Liver (tissue), 9 donors: ENCODE data around the gene TBCCD1. TPM values are rescaled to one million over a fixed set of nuclear protein-coding genes. Genes with fewer than 3 reads are reported as not detected.

ENCODE experiments used
- DNase-seq: peaks from one replicate; pipeline ENCODE4 v3.0.0-alpha.2; 2017; ENCODE audit warnings: low spot score
- H3K27ac ChIP-seq, 2 donors: one replicate each; pipeline ENCODE4 v1.7.0; 2013; ENCODE audit warnings: inconsistent platforms in 2 of 2, low read length in 2 of 2, control low read depth in 1 of 2, low read depth in 1 of 2, mild to moderate bottlenecking in 1 of 2
- H3K27me3 ChIP-seq, 4 donors: one replicate each; pipeline versions ENCODE4 v1.6.1 to v1.7.0; 2013; ENCODE audit warnings: low read length in 3 of 4, inconsistent platforms in 1 of 4, mild to moderate bottlenecking in 1 of 4, moderate library complexity in 1 of 4; ENCODE audit not compliant: control insufficient read depth in 4 of 4, insufficient read depth in 4 of 4
- H3K36me3 ChIP-seq, 4 donors: one replicate each; pipeline versions ENCODE4 v1.6.1 to v1.7.0; 2013; ENCODE audit warnings: low read length in 3 of 4, mild to moderate bottlenecking in 3 of 4, low read depth in 1 of 4, moderate library complexity in 1 of 4; ENCODE audit not compliant: control insufficient read depth in 4 of 4, insufficient read depth in 3 of 4
- H3K4me1 ChIP-seq, 4 donors: one replicate each; pipeline versions ENCODE4 v1.6.1 to v1.7.0; 2013; ENCODE audit warnings: low read length in 3 of 4, mild to moderate bottlenecking in 3 of 4, moderate library complexity in 1 of 4; ENCODE audit not compliant: control insufficient read depth in 4 of 4, insufficient read depth in 4 of 4
- H3K4me3 ChIP-seq, 3 donors: one replicate each; pipeline versions ENCODE4 v1.6.1 to v1.7.0; 2013; ENCODE audit warnings: low read length in 3 of 3, control low read depth in 1 of 3, low read depth in 1 of 3, mild to moderate bottlenecking in 1 of 3
- H3K9ac ChIP-seq, 2 donors: one replicate each; pipeline ENCODE4 v1.7.0; 2013; ENCODE audit warnings: low read length in 2 of 2, mild to moderate bottlenecking in 2 of 2, moderate library complexity in 2 of 2, control low read depth in 1 of 2, low read depth in 1 of 2
- H3K9me3 ChIP-seq, 4 donors: one replicate each; pipeline versions ENCODE4 v1.6.1 to v1.7.0; 2013; ENCODE audit warnings: low read length in 3 of 4; ENCODE audit not compliant: control insufficient read depth in 4 of 4
- EGR1 ChIP-seq, 2 donors: IDR thresholded peaks; 2 replicates each; pipeline ENCODE4 v1.6.1; 2016 to 2018; ENCODE audit warnings: antibody characterized with exemption in 2 of 2, low read depth in 2 of 2
- FOXA1 ChIP-seq: IDR thresholded peaks from 2 replicates; pipeline ENCODE4 v1.6.1; 2016; ENCODE audit warnings: antibody characterized with exemption
- FOXA2 ChIP-seq: IDR thresholded peaks from 2 replicates; pipeline ENCODE4 v1.6.1; 2016; ENCODE audit warnings: antibody characterized with exemption
- GABPA ChIP-seq, 2 donors: IDR thresholded peaks in 1 of 2; conservative IDR thresholded peaks in 1 of 2; 2 replicates each; pipeline ENCODE4 v1.6.1; 2016; ENCODE audit warnings: antibody characterized with exemption in 2 of 2, mild to moderate bottlenecking in 1 of 2, moderate library complexity in 1 of 2
- HNF4A ChIP-seq, 2 donors: conservative IDR thresholded peaks; 2 replicates each; pipeline ENCODE4 v1.6.1; 2016; ENCODE audit warnings: antibody characterized with exemption in 2 of 2, mild to moderate bottlenecking in 2 of 2
- HNF4G ChIP-seq: IDR thresholded peaks from 2 replicates; pipeline ENCODE4 v1.6.1; 2016; ENCODE audit warnings: antibody characterized with exemption
- JUND ChIP-seq, 2 donors: IDR thresholded peaks; 2 replicates each; pipeline ENCODE4 v1.6.1; 2016; ENCODE audit warnings: antibody characterized with exemption in 2 of 2
- MAX ChIP-seq: IDR thresholded peaks from 2 replicates; pipeline ENCODE4 v1.6.1; 2016; ENCODE audit warnings: antibody characterized with exemption
- NR2F2 ChIP-seq: IDR thresholded peaks from 2 replicates; pipeline ENCODE4 v1.6.1; 2016; ENCODE audit warnings: antibody characterized with exemption
- RAD21 ChIP-seq, 2 donors: IDR thresholded peaks; 2 replicates each; pipeline ENCODE4 v1.6.1; 2016; ENCODE audit warnings: antibody characterized with exemption in 2 of 2, mild to moderate bottlenecking in 2 of 2
- REST ChIP-seq: IDR thresholded peaks from 2 replicates; pipeline ENCODE4 v1.6.1; 2016; ENCODE audit warnings: antibody characterized with exemption, mild to moderate bottlenecking
- RXRA ChIP-seq, 2 donors: IDR thresholded peaks; 2 replicates each; pipeline ENCODE4 v1.6.1; 2017 to 2018; ENCODE audit warnings: antibody characterized with exemption in 2 of 2, mild to moderate bottlenecking in 1 of 2
- SP1 ChIP-seq: IDR thresholded peaks from 2 replicates; pipeline ENCODE4 v1.6.1; 2018; ENCODE audit warnings: antibody characterized with exemption, mild to moderate bottlenecking
- TAF1 ChIP-seq: conservative IDR thresholded peaks from 2 replicates; pipeline ENCODE4 v1.6.1; 2016; ENCODE audit warnings: antibody characterized with exemption, mild to moderate bottlenecking
- YY1 ChIP-seq: IDR thresholded peaks from 2 replicates; pipeline ENCODE4 v1.6.1; 2016; ENCODE audit warnings: antibody characterized with exemption, mild to moderate bottlenecking
- WGBS: extraction: QIAGEN DNeasy Blood & Tissue Kit; methylation state at CpG from one replicate; pipeline ENCODE4 v1.1.7; 2013; 5-methylcytosine and 5-hydroxymethylcytosine counted together
- polyA plus RNA-seq, 2 donors: library from polyadenylated mRNA; stranded (reverse) in 1 of 2; unstranded in 1 of 2; fragments of 200-250 nt in 1 of 2; fragments of >200 nt in 1 of 2; fragmentation: Nextera tagmentation in 1 of 2; extraction: Ambion mirVana in 1 of 2; gene quantifications; one replicate each; pipeline versions ENCODE4 v1.2.1 to v1.2.3, GENCODE V29; 2013 to 2015
- total RNA-seq, 2 donors: library from RNA; depleted of rRNA; stranded (reverse); fragments of >200 nt; gene quantifications; one replicate each; pipeline ENCODE4 v1.2.3, GENCODE V29; 2014
- TF ChIP-seq, protein P1 (sequence below): IDR thresholded peaks from 2 replicates; pipeline ENCODE4 v1.6.1; 2016; ENCODE audit warnings: antibody characterized with exemption
- TF ChIP-seq, protein P2 (sequence below): IDR thresholded peaks from 2 replicates; pipeline ENCODE4 v1.6.1; 2016; ENCODE audit warnings: antibody characterized with exemption
- TF ChIP-seq, protein P3 (sequence below): fragments of 150-350 bp; IDR thresholded peaks from 2 replicates; pipeline ENCODE4 v1.5.1; 2017; ENCODE audit warnings: improper control_type of control experiment, low read depth, low read length; ENCODE audit not compliant: missing input control
- donor health status: healthy.
- donor health status: healthy.
- donor health status: healthy.
- donor health status: healthy.
- donor health status: healthy.

Gene TBCCD1
- total and polyA plus RNA-seq, 4 donors: 4.9 to 16.2 (median 10.6) TPM

DNA sequence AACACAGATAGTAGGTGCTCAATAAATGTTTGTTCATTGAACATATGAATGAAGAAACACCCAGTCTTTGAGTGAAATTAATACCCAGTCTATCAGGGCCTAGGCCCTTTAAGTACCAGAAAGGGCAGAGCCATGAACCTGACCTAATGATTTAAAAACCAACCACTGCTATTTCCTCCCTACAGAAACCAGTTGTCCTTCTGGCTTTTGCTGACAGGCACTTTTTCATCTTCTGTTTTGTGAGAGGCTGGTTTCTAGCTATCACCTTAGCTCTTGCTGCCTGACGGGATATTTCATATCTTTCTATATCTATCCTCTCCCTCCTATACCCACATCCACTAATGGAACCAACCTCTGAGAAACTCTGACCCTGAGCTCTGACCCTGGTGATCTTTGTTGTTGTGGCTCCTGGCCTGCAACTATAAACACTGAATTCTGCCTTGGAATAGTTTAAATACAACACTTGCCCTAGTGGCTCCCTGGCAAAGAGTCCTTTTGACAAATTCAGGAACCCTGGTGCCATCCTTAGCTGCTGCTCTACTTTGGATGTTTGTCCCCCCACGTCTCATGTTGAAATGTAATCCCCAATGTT lies 41.6 kb upstream of the TBCCD1 start:
- no peak overlapping the region for H3K4me3 ChIP-seq
- H3K27ac ChIP-seq: peak overlapping the region; percentile 36 to 58
- 49% methylated on average over 2 of the region's 2 CpGs for WGBS
- peaks cover 15 to 61% (median 39%) of the 10 kb centered on the region in 4 donors for H3K4me1 ChIP-seq
- no peak overlapping the region for H3K9ac ChIP-seq
- no peaks in the 10 kb centered on the region for H3K9me3 ChIP-seq
- H3K36me3 ChIP-seq: no peaks in the 10 kb centered on the region
- no peak for DNase-seq
- H3K27me3 ChIP-seq: no peaks in the 10 kb centered on the region
- TF ChIP-seq FOXA1 (no peak), MAX (no peak), HNF4A (conservative IDR thresholded peaks at IDR 0.05) (peak; percentile 56 to 71), SP1 (no peak), NR2F2 (peak; percentile 28)
- TF ChIP-seq, protein P1, sequence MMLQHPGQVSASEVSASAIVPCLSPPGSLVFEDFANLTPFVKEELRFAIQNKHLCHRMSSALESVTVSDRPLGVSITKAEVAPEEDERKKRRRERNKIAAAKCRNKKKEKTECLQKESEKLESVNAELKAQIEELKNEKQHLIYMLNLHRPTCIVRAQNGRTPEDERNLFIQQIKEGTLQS: no peak

GRCh38 chr3:186605561-186606545 lies 38.7 kb upstream of the TBCCD1 start:
- Histone ChIP-seq H3K4me1 (peaks cover 11 to 70% (median 36%) of the 10 kb centered on the region in 4 donors), H3K27me3 (no peaks in the 10 kb centered on the region), H3K9me3 (no peaks in the 10 kb centered on the region), H3K36me3 (no peaks in the 10 kb centered on the region), H3K27ac (peak overlapping the region; percentile 92 to 94), H3K9ac (peak overlapping the region in 1 of 2 donors; percentile 27), H3K4me3 (peak overlapping the region in 1 of 3 donors; percentile 30)
- WGBS: 68% methylated on average over 5 of the region's 5 CpGs
- peak; percentile 99 for TF ChIP-seq FOXA2
- TF ChIP-seq FOXA1: peak; percentile 99
- TF ChIP-seq TAF1: no peak
- no peak for TF ChIP-seq HNF4G
- TF ChIP-seq GABPA (IDR thresholded peaks at IDR 0.05 in 1 of 2, conservative IDR thresholded peaks at IDR 0.05 in 1 of 2): no peak
- TF ChIP-seq, protein P1: peak; percentile 93
- no peak for TF ChIP-seq NR2F2
- peak; percentile 99 for TF ChIP-seq JUND (IDR thresholded peaks at IDR 0.05)
- no peak for TF ChIP-seq REST
- peak; percentile 34 for TF ChIP-seq MAX
- peak; percentile 9 to 28 for TF ChIP-seq RAD21 (IDR thresholded peaks at IDR 0.05)
- peak; percentile 31 to 65 for TF ChIP-seq RXRA (IDR thresholded peaks at IDR 0.05)
- no peak for TF ChIP-seq EGR1 (IDR thresholded peaks at IDR 0.05; ENCODE audit: low read depth in 2 of 2)
- TF ChIP-seq, protein P2, sequence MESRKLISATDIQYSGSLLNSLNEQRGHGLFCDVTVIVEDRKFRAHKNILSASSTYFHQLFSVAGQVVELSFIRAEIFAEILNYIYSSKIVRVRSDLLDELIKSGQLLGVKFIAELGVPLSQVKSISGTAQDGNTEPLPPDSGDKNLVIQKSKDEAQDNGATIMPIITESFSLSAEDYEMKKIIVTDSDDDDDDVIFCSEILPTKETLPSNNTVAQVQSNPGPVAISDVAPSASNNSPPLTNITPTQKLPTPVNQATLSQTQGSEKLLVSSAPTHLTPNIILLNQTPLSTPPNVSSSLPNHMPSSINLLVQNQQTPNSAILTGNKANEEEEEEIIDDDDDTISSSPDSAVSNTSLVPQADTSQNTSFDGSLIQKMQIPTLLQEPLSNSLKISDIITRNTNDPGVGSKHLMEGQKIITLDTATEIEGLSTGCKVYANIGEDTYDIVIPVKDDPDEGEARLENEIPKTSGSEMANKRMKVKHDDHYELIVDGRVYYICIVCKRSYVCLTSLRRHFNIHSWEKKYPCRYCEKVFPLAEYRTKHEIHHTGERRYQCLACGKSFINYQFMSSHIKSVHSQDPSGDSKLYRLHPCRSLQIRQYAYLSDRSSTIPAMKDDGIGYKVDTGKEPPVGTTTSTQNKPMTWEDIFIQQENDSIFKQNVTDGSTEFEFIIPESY: peak; percentile 48
- TF ChIP-seq, protein P3, sequence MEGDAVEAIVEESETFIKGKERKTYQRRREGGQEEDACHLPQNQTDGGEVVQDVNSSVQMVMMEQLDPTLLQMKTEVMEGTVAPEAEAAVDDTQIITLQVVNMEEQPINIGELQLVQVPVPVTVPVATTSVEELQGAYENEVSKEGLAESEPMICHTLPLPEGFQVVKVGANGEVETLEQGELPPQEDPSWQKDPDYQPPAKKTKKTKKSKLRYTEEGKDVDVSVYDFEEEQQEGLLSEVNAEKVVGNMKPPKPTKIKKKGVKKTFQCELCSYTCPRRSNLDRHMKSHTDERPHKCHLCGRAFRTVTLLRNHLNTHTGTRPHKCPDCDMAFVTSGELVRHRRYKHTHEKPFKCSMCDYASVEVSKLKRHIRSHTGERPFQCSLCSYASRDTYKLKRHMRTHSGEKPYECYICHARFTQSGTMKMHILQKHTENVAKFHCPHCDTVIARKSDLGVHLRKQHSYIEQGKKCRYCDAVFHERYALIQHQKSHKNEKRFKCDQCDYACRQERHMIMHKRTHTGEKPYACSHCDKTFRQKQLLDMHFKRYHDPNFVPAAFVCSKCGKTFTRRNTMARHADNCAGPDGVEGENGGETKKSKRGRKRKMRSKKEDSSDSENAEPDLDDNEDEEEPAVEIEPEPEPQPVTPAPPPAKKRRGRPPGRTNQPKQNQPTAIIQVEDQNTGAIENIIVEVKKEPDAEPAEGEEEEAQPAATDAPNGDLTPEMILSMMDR: no peak
- peak; percentile 55 for TF ChIP-seq SP1
- peak; percentile 57 to 81 for TF ChIP-seq HNF4A (conservative IDR thresholded peaks at IDR 0.05)
- TF ChIP-seq YY1: peak; percentile 96
- no peak for DNase-seq
